Measurements from ENCODE around the gene UBAP2L.

Gene UBAP2L

DNA sequence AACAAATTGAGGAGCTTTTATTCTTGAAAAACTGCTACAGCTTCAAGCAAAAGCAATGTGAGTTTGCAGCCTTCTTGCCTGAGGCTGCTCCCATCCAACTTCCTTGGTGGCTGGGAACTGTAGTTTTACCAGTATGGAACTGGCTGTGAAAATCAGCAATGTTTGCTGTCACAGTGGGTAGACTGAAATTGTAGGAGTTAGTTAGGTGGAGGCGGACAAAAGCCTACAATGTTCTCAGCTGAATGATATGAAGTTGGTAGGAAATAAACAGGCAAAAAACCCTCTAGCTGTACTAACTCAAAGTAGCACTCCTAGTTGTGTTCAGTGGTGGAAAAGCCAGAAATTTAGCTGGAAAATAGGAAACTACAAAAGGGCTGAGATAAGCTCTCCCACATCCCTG lies 70.2 kb downstream of the UBAP2L start:
- Histone ChIP-seq H3K14ac (ENCODE audit: low read length) (no peak overlapping the region), H3K4me2 (ENCODE audit: insufficient read depth, low read length, poor library complexity, severe bottlenecking) (no peak overlapping the region), H3K27me3 (ENCODE audit: control insufficient read depth in 3 of 3, insufficient read depth in 3 of 3, low read depth in 1 of 3, low read length in 3 of 3) (no peaks in the 10 kb centered on the region), H3K4ac (ENCODE audit: low read length) (no peak overlapping the region), H2AK5ac (ENCODE audit: low read depth, low read length) (no peak overlapping the region), H3K79me1 (ENCODE audit: low read depth, low read length) (no peaks in the 10 kb centered on the region), H3K27ac (replicated peaks; ENCODE audit: low read length) (no peak overlapping the region), H3K18ac (ENCODE audit: low read length) (no peak overlapping the region), H2BK5ac (ENCODE audit: low read length) (no peak overlapping the region), H3K9me3 (replicated peaks in 1 of 2; ENCODE audit: control insufficient read depth in 2 of 2, insufficient read depth in 1 of 2, low read depth in 1 of 2, low read length in 2 of 2) (peaks cover 2 to 8% of the 10 kb centered on the region in 2 donors), H3K9ac (ENCODE audit: low read depth, low read length, poor library complexity) (no peak overlapping the region), H4K8ac (ENCODE audit: low read depth, low read length) (no peak overlapping the region), H2BK12ac (ENCODE audit: low read length) (no peak overlapping the region), H2BK120ac (ENCODE audit: low read depth, low read length) (no peak overlapping the region), H3K4me1 (ENCODE audit: control insufficient read depth in 2 of 2, insufficient read depth in 1 of 2, low read depth in 1 of 2, low read length in 2 of 2) (peaks cover 0 to 2% of the 10 kb centered on the region in 2 donors), H3K36me3 (replicated peaks in 1 of 2; ENCODE audit: control insufficient read depth in 2 of 2, insufficient read depth in 2 of 2, low read length in 2 of 2) (no peaks in the 10 kb centered on the region), H2BK15ac (ENCODE audit: low read length) (no peak overlapping the region), H2AFZ (ENCODE audit: low read length) (no peak overlapping the region), H4K91ac (ENCODE audit: low read depth, low read length, poor library complexity) (no peak overlapping the region), H3K23ac (ENCODE audit: low read depth, low read length, poor library complexity) (no peak overlapping the region), H3K4me3 (ENCODE audit: low read length in 2 of 2) (no peak overlapping the region)
- no peak for DNase-seq (ENCODE audit: low spot score)
- no CpG with 5 or more reads among the region's 1 CpG for WGBS, 2 donors (ENCODE audit: extremely low coverage in 2 of 2, insufficient read length in 2 of 2, insufficient replicate concordance in 1 of 2)

DNA sequence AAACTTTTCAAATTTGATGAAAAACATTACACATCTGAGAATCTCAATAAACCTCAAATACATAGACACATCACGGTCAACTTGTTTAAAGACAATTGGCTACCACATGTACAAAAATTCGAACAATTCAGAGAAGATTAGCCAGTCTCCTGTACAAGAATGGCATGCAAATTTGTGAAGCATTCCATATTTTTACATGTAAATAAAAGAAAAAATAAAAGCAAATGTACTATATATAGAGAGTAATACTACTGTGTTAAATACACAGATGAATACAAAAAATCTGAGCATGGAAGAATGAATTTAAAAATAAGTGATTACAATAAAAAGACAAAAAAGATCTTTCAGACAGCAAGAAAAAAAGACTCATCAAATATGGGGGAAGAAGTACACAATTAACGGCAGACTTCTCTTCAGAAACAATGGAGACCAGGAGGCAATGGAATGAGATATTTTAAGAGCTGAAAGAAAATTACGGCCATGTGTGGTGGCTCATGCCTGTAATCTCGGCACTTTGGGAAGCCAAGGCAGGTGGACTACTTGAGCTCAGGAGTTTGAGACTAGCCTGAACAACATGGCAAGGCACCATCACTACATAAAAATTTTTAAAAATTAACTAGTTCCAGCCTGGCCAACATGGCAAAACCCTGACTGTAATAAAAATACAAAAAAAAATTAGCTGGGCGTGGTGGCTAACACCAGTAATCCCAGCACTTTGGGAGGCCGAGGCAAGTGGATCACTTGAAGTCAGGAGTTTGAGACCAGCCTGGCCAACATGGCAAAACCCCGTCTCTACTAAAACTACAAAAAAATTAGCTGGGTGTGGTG lies 74.9 kb downstream of the UBAP2L start:
- H3K36me3 ChIP-seq (replicated peaks in 1 of 2; ENCODE audit: control insufficient read depth in 2 of 2, insufficient read depth in 2 of 2, low read length in 2 of 2): no peaks in the 10 kb centered on the region
- no peak for DNase-seq (ENCODE audit: low spot score)
- no peak overlapping the region for H4K91ac ChIP-seq (ENCODE audit: low read depth, low read length, poor library complexity)
- no peak overlapping the region for H3K27ac ChIP-seq (replicated peaks; ENCODE audit: low read length)
- H3K9ac ChIP-seq (ENCODE audit: low read depth, low read length, poor library complexity): no peak overlapping the region
- H3K4me2 ChIP-seq (ENCODE audit: insufficient read depth, low read length, poor library complexity, severe bottlenecking): no peak overlapping the region
- H3K9me3 ChIP-seq (replicated peaks in 1 of 2; ENCODE audit: control insufficient read depth in 2 of 2, insufficient read depth in 1 of 2, low read depth in 1 of 2, low read length in 2 of 2): peaks cover 2 to 8% of the 10 kb centered on the region in 2 donors
- H2AFZ ChIP-seq (ENCODE audit: low read length): no peak overlapping the region
- no peak overlapping the region for H3K14ac ChIP-seq (ENCODE audit: low read length)
- no peak overlapping the region for H3K18ac ChIP-seq (ENCODE audit: low read length)
- no peak overlapping the region for H2BK5ac ChIP-seq (ENCODE audit: low read length)
- no peak overlapping the region for H2BK12ac ChIP-seq (ENCODE audit: low read length)
- no peak overlapping the region for H4K8ac ChIP-seq (ENCODE audit: low read depth, low read length)
- no peak overlapping the region for H2BK120ac ChIP-seq (ENCODE audit: low read depth, low read length)
- WGBS, 2 donors (ENCODE audit: extremely low coverage in 2 of 2, insufficient read length in 2 of 2, insufficient replicate concordance in 1 of 2): no CpG with 5 or more reads among the region's 8 CpGs
- H3K4me3 ChIP-seq (ENCODE audit: low read length in 2 of 2): no peak overlapping the region
- peaks cover 0 to 2% of the 10 kb centered on the region in 2 donors for H3K4me1 ChIP-seq (ENCODE audit: control insufficient read depth in 2 of 2, insufficient read depth in 1 of 2, low read depth in 1 of 2, low read length in 2 of 2)
- H3K4ac ChIP-seq (ENCODE audit: low read length): no peak overlapping the region
- H2AK5ac ChIP-seq (ENCODE audit: low read depth, low read length): no peak overlapping the region
- no peak overlapping the region for H2BK15ac ChIP-seq (ENCODE audit: low read length)
- H3K79me1 ChIP-seq (ENCODE audit: low read depth, low read length): no peaks in the 10 kb centered on the region
- no peaks in the 10 kb centered on the region for H3K27me3 ChIP-seq (ENCODE audit: control insufficient read depth in 3 of 3, insufficient read depth in 3 of 3, low read depth in 1 of 3, low read length in 3 of 3)
- no peak overlapping the region for H3K23ac ChIP-seq (ENCODE audit: low read depth, low read length, poor library complexity)

DNA sequence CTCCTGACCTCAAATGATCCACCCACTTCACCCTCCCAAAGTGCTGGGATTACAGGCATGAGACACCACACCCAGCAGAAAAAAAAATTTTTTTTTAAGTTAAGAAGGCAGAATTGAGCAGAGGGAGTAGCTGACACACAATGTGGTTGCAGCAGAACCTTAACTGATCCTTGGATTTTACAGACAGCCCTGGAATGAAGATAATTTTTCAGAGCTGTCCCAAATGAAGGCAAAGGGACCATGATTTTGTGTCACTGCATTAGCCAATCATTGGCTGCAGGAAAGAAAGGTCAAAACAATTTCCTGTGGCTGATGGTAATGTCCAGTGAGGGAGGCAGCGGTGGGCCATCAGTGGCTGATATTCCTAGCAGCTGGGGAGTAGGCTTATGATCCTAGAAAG lies 80.8 kb downstream of the UBAP2L start:
- Histone ChIP-seq H3K36me3 (replicated peaks in 1 of 2; ENCODE audit: control insufficient read depth in 2 of 2, insufficient read depth in 2 of 2, low read length in 2 of 2) (no peaks in the 10 kb centered on the region), H3K23ac (ENCODE audit: low read depth, low read length, poor library complexity) (no peak overlapping the region), H3K4me2 (ENCODE audit: insufficient read depth, low read length, poor library complexity, severe bottlenecking) (no peak overlapping the region), H3K4me3 (ENCODE audit: low read length in 2 of 2) (no peak overlapping the region), H3K4me1 (ENCODE audit: control insufficient read depth in 2 of 2, insufficient read depth in 1 of 2, low read depth in 1 of 2, low read length in 2 of 2) (no peaks in the 10 kb centered on the region), H4K91ac (ENCODE audit: low read depth, low read length, poor library complexity) (no peak overlapping the region), H3K4ac (ENCODE audit: low read length) (no peak overlapping the region), H3K9ac (ENCODE audit: low read depth, low read length, poor library complexity) (no peak overlapping the region), H3K18ac (ENCODE audit: low read length) (no peak overlapping the region), H4K8ac (ENCODE audit: low read depth, low read length) (no peak overlapping the region), H3K27ac (replicated peaks; ENCODE audit: low read length) (no peak overlapping the region), H3K9me3 (replicated peaks in 1 of 2; ENCODE audit: control insufficient read depth in 2 of 2, insufficient read depth in 1 of 2, low read depth in 1 of 2, low read length in 2 of 2) (no peaks in the 10 kb centered on the region), H2BK15ac (ENCODE audit: low read length) (no peak overlapping the region), H2BK12ac (ENCODE audit: low read length) (no peak overlapping the region), H2BK120ac (ENCODE audit: low read depth, low read length) (no peak overlapping the region), H3K27me3 (ENCODE audit: control insufficient read depth in 3 of 3, insufficient read depth in 3 of 3, low read depth in 1 of 3, low read length in 3 of 3) (peaks cover 0 to 4% (median 0%) of the 10 kb centered on the region in 3 experiments), H2AK5ac (ENCODE audit: low read depth, low read length) (no peak overlapping the region), H2BK5ac (ENCODE audit: low read length) (no peak overlapping the region), H2AFZ (ENCODE audit: low read length) (no peak overlapping the region), H3K14ac (ENCODE audit: low read length) (no peak overlapping the region), H3K79me1 (ENCODE audit: low read depth, low read length) (no peaks in the 10 kb centered on the region)
- DNase-seq (ENCODE audit: low spot score): no peak
- no CpG with 5 or more reads among the region's 1 CpG for WGBS, 2 donors (ENCODE audit: extremely low coverage in 2 of 2, insufficient read length in 2 of 2, insufficient replicate concordance in 1 of 2)

DNA sequence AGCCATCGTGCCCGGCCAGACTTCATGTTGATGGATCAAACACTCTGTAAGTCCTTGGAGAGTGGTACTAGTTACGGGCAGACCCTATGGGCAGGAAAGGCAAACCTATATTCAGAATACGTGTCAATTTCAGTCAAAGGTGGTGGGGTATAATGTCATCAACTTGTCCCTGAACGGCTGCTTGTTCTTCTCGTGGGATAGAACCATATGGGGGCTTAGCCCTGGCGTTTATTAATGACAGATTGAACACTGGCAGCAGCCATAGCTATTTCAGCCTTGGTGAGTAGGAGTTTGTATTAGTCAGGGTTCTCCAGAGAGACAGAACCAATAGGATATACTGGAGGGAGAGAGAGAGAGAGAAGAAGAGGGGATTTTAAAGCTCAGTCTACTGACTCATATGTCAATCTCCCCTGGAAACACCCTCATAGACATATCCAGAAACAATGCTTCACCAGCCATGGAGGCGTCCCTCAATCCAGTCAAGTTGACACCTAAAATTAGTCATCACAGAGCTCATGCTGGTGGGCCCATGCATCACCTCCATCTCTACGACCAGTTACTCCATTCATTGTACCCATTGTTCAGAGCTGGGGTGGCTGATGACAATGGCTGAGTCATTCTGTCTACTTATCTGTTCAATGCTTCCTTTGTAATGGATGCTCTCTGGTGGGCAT lies 84.0 kb downstream of the UBAP2L start:
- H4K8ac ChIP-seq (ENCODE audit: low read depth, low read length): no peak overlapping the region
- H3K9ac ChIP-seq (ENCODE audit: low read depth, low read length, poor library complexity): no peak overlapping the region
- H3K36me3 ChIP-seq (replicated peaks in 1 of 2; ENCODE audit: control insufficient read depth in 2 of 2, insufficient read depth in 2 of 2, low read length in 2 of 2): no peaks in the 10 kb centered on the region

More for the DNA sequence above, 84.0 kb downstream of the UBAP2L start:
- H3K14ac ChIP-seq (ENCODE audit: low read length): no peak overlapping the region
- no peak overlapping the region for H3K4me3 ChIP-seq (ENCODE audit: low read length in 2 of 2)
- no CpG with 5 or more reads among the region's 9 CpGs for WGBS, 2 donors (ENCODE audit: extremely low coverage in 2 of 2, insufficient read length in 2 of 2, insufficient replicate concordance in 1 of 2)
- H2BK120ac ChIP-seq (ENCODE audit: low read depth, low read length): no peak overlapping the region
- H3K79me1 ChIP-seq (ENCODE audit: low read depth, low read length): no peaks in the 10 kb centered on the region
- peaks cover 0 to 4% (median 0%) of the 10 kb centered on the region in 3 experiments for H3K27me3 ChIP-seq (ENCODE audit: control insufficient read depth in 3 of 3, insufficient read depth in 3 of 3, low read depth in 1 of 3, low read length in 3 of 3)
- no peak overlapping the region for H2BK5ac ChIP-seq (ENCODE audit: low read length)
- H3K9me3 ChIP-seq (replicated peaks in 1 of 2; ENCODE audit: control insufficient read depth in 2 of 2, insufficient read depth in 1 of 2, low read depth in 1 of 2, low read length in 2 of 2): no peaks in the 10 kb centered on the region
- H3K4me1 ChIP-seq (ENCODE audit: control insufficient read depth in 2 of 2, insufficient read depth in 1 of 2, low read depth in 1 of 2, low read length in 2 of 2): no peaks in the 10 kb centered on the region
- H2AK5ac ChIP-seq (ENCODE audit: low read depth, low read length): no peak overlapping the region
- H2AFZ ChIP-seq (ENCODE audit: low read length): no peak overlapping the region
- no peak overlapping the region for H4K91ac ChIP-seq (ENCODE audit: low read depth, low read length, poor library complexity)
- no peak overlapping the region for H3K4me2 ChIP-seq (ENCODE audit: insufficient read depth, low read length, poor library complexity, severe bottlenecking)
- H2BK12ac ChIP-seq (ENCODE audit: low read length): no peak overlapping the region
- DNase-seq (ENCODE audit: low spot score): no peak
- H3K23ac ChIP-seq (ENCODE audit: low read depth, low read length, poor library complexity): no peak overlapping the region
- no peak overlapping the region for H2BK15ac ChIP-seq (ENCODE audit: low read length)
- H3K27ac ChIP-seq (replicated peaks; ENCODE audit: low read length): no peak overlapping the region
- H3K4ac ChIP-seq (ENCODE audit: low read length): no peak overlapping the region
- no peak overlapping the region for H3K18ac ChIP-seq (ENCODE audit: low read length)

All from neuronal stem cell (in vitro differentiated cells).